IMR-90 (cell line): ENCODE results near the gene WNT3. TPM values are rescaled to one million over a fixed set of nuclear protein-coding genes. Genes with fewer than 3 reads are reported as not detected.

Source experiments
- ATAC-seq: fragments of 200-7000 bp; cut with Tn5 transposase; 2 replicates; pipeline ENCODE4 v1.9.1; 2020; ENCODE audit warnings: low read depth, mild to moderate bottlenecking, moderate library complexity
- BruUV-seq: library from RNA; stranded (reverse); fragments of 400-500 nt; replicated peaks from 2 replicates; lab custom pipeline; 2021; lab: Mats Ljungman, UMichigan
- CTCF ChIA-PET: fragments of 300-600 bp; formaldehyde crosslinking; extraction: SDS; loops from one replicate; lab custom pipeline; 2021; ENCODE audit warnings: antibody characterized with exemption; lab: Yijun Ruan, JAX
- POLR2A ChIA-PET: fragments of 300-600 bp; sonication (Branson Sonifier 250); formaldehyde crosslinking; loops from one replicate; lab custom pipeline; 2022; ENCODE audit warnings: antibody characterized with exemption; ENCODE audit not compliant: unreplicated experiment; lab: Charles Lee
- DNase-seq: peaks from one replicate; pipeline ENCODE4 v3.0.0; 2013
- H2AFZ ChIP-seq: replicated peaks from 2 replicates; pipeline ENCODE3; 2013; ENCODE audit warnings: low read length, mild to moderate bottlenecking; ENCODE audit not compliant: poor library complexity
- H2AK5ac ChIP-seq: 2 replicates; pipeline ENCODE4 v1.6.1; 2013; ENCODE audit warnings: low read depth, low read length, inconsistent platforms
- H2AK9ac ChIP-seq: replicated peaks from 2 replicates; pipeline ENCODE3; 2013; ENCODE audit warnings: mild to moderate bottlenecking, low read depth, low read length, moderate library complexity; ENCODE audit not compliant: poor library complexity
- H2BK120ac ChIP-seq: 2 replicates; pipeline ENCODE4 v1.6.1; 2013; ENCODE audit warnings: low read depth, low read length, inconsistent platforms
- H2BK15ac ChIP-seq: 3 replicates; pipeline ENCODE4 v1.6.1; 2013; ENCODE audit warnings: low read depth, low read length, inconsistent platforms
- H2BK20ac ChIP-seq: 2 replicates; pipeline ENCODE4 v1.6.1; 2013; ENCODE audit warnings: low read depth, mild to moderate bottlenecking, inconsistent platforms, low read length, moderate library complexity
- H2BK5ac ChIP-seq: 2 replicates; pipeline ENCODE4 v1.6.1; 2013; ENCODE audit warnings: mild to moderate bottlenecking, low read depth, low read length, inconsistent platforms; ENCODE audit not compliant: poor library complexity, severe bottlenecking
- H3K14ac ChIP-seq: replicated peaks from 2 replicates; pipeline ENCODE4 v1.6.1; 2013; ENCODE audit warnings: low read depth, low read length, inconsistent platforms
- H3K18ac ChIP-seq: 2 replicates; pipeline ENCODE4 v1.6.1; 2013; ENCODE audit warnings: low read depth, low read length, control low read depth
- H3K23ac ChIP-seq: 2 replicates; pipeline ENCODE4 v1.6.1; 2013; ENCODE audit warnings: low read depth, low read length, inconsistent platforms
- H3K27ac ChIP-seq: 2 replicates; pipeline ENCODE4 v1.5.1; 2013; ENCODE audit warnings: mild to moderate bottlenecking, control low read depth, low read length; ENCODE audit not compliant: insufficient read depth
- H3K27me3 ChIP-seq: 2 replicates; pipeline ENCODE4 v1.6.1; 2013; ENCODE audit warnings: low read length; ENCODE audit not compliant: control insufficient read depth, insufficient read depth
- H3K36me3 ChIP-seq: 2 replicates; pipeline ENCODE4 v1.6.1; 2013; ENCODE audit warnings: low read length, mixed read lengths; ENCODE audit not compliant: control insufficient read depth, insufficient read depth
- H3K4ac ChIP-seq: 2 replicates; pipeline ENCODE4 v1.6.1; 2013; ENCODE audit warnings: low read depth, low read length, inconsistent platforms
- H3K4me1 ChIP-seq: 2 replicates; pipeline ENCODE4 v1.6.1; 2013; ENCODE audit warnings: low read length, mixed read lengths; ENCODE audit not compliant: control insufficient read depth, insufficient read depth
- H3K4me2 ChIP-seq: 2 replicates; pipeline ENCODE4 v1.6.1; 2013; ENCODE audit warnings: low read depth, mild to moderate bottlenecking, control low read depth, low read length, moderate library complexity
- H3K4me3 ChIP-seq: 2 replicates; pipeline ENCODE4 v1.5.1; 2013; ENCODE audit warnings: low read depth, mild to moderate bottlenecking, control low read depth, low read length, moderate library complexity; ENCODE audit not compliant: insufficient read depth
- H3K56ac ChIP-seq: 2 replicates; pipeline ENCODE4 v1.6.1; 2013; ENCODE audit warnings: low read length, inconsistent platforms; ENCODE audit not compliant: insufficient read depth; ENCODE audit errors: extremely low read depth
- H3K79me1 ChIP-seq, 2 experiments: 2 replicates each; pipeline ENCODE4 v1.6.1; 2013; ENCODE audit warnings: low read length in 2 of 2, inconsistent platforms in 1 of 2, low read depth in 1 of 2
- H3K9ac ChIP-seq: 2 replicates; pipeline ENCODE4 v1.6.1; 2013; ENCODE audit warnings: low read depth, low read length, control low read depth
- H3K9me1 ChIP-seq: 2 replicates; pipeline ENCODE4 v1.6.1; 2013; ENCODE audit warnings: low read length, inconsistent platforms; ENCODE audit not compliant: insufficient read depth
- H3K9me3 ChIP-seq: 2 replicates; pipeline ENCODE4 v1.6.1; 2013; ENCODE audit warnings: low read length; ENCODE audit not compliant: control insufficient read depth, insufficient read depth
- H4K20me1 ChIP-seq: 2 replicates; pipeline ENCODE4 v1.6.1; 2013; ENCODE audit warnings: low read length, inconsistent platforms; ENCODE audit not compliant: insufficient read depth
- H4K5ac ChIP-seq: 2 replicates; pipeline ENCODE4 v1.6.1; 2013; ENCODE audit warnings: mild to moderate bottlenecking, low read depth, low read length, control low read depth
- H4K8ac ChIP-seq, 2 experiments: 2 replicates each; pipeline ENCODE4 v1.6.1; 2013; ENCODE audit warnings: low read depth in 2 of 2, low read length in 2 of 2, control low read depth in 1 of 2, inconsistent platforms in 1 of 2
- H4K91ac ChIP-seq: 2 replicates; pipeline ENCODE4 v1.6.1; 2013; ENCODE audit warnings: low read depth, low read length, inconsistent platforms; ENCODE audit not compliant: insufficient read depth
- BHLHE40 ChIP-seq: fragments of 150-350 bp; IDR thresholded peaks from 2 replicates; pipeline ENCODE4 v1.6.1; 2016; ENCODE audit warnings: mild to moderate bottlenecking, low read depth, low read length
- CEBPB ChIP-seq: IDR thresholded peaks from 2 replicates; pipeline ENCODE4 v1.6.1; 2012; ENCODE audit warnings: low read depth, low read length, improper control_type of control experiment
- CHD1 ChIP-seq: IDR thresholded peaks from 2 replicates; pipeline ENCODE4 v1.6.1; 2012; ENCODE audit warnings: low read depth, low read length, improper control_type of control experiment
- CTCF ChIP-seq: conservative IDR thresholded peaks from 2 replicates; pipeline ENCODE4 v1.5.1; 2012; ENCODE audit warnings: mild to moderate bottlenecking, low read depth, low read length, improper control_type of control experiment
- ELK1 ChIP-seq: fragments of 150-350 bp; IDR thresholded peaks from 2 replicates; pipeline ENCODE4 v1.6.1; 2016; ENCODE audit warnings: low read depth, mild to moderate bottlenecking, low read length, moderate library complexity, borderline replicate concordance
- FOS ChIP-seq: fragments of 150-350 bp; IDR thresholded peaks from 2 replicates; pipeline ENCODE4 v1.6.1; 2016; ENCODE audit warnings: low read depth, low read length
- MAFK ChIP-seq: IDR thresholded peaks from 2 replicates; pipeline ENCODE4 v1.6.1; 2012; ENCODE audit warnings: low read depth, low read length, improper control_type of control experiment
- MAZ ChIP-seq: IDR thresholded peaks from 2 replicates; pipeline ENCODE4 v1.6.1; 2012; ENCODE audit warnings: low read depth, mild to moderate bottlenecking, low read length, improper control_type of control experiment, moderate library complexity, borderline replicate concordance
- NFE2L2 ChIP-seq: fragments of 150-350 bp; IDR thresholded peaks from 2 replicates; pipeline ENCODE4 v1.6.1; 2016; ENCODE audit warnings: low read depth, mild to moderate bottlenecking, low read length
- POLR2A ChIP-seq: IDR thresholded peaks from 2 replicates; pipeline ENCODE4 v1.6.1; 2012; ENCODE audit warnings: mild to moderate bottlenecking, low read depth, low read length
- RAD21 ChIP-seq: IDR thresholded peaks from 2 replicates; pipeline ENCODE4 v1.6.1; 2012; ENCODE audit warnings: low read length, improper control_type of control experiment
- RCOR1 ChIP-seq: IDR thresholded peaks from 2 replicates; pipeline ENCODE4 v1.6.1; 2012; ENCODE audit warnings: mild to moderate bottlenecking, low read length, improper control_type of control experiment; ENCODE audit not compliant: insufficient replicate concordance
- RFX5 ChIP-seq: IDR thresholded peaks from 2 replicates; pipeline ENCODE4 v1.8.0; 2012; ENCODE audit warnings: low read depth, mild to moderate bottlenecking, low read length, moderate library complexity
- SMC3 ChIP-seq: fragments of 150-350 bp; IDR thresholded peaks from 2 replicates; pipeline ENCODE4 v1.6.1; 2016; ENCODE audit warnings: low read depth, mild to moderate bottlenecking, antibody characterized with exemption, low read length, moderate library complexity
- USF2 ChIP-seq: fragments of 150-350 bp; IDR thresholded peaks from 2 replicates; pipeline ENCODE4 v1.6.1; 2017; ENCODE audit warnings: mild to moderate bottlenecking, antibody characterized with exemption, low read length, low read depth
- WGBS, 2 experiments: methylation state at CpG; one replicate each; pipeline versions ENCODE4 v1.1.5 to v1.1.7; 2013; ENCODE audit warnings: missing lambda C conversion rate in 2 of 2; ENCODE audit not compliant: insufficient read length in 1 of 2; ENCODE audit errors: extremely low coverage in 2 of 2; 5-methylcytosine and 5-hydroxymethylcytosine counted together
- dilution Hi-C: fragments of 300-500 bp; cut with HindIII; formaldehyde crosslinking; loops from one replicate; pipeline ENCODE4 v1.14.3; 2018; ENCODE audit warnings: low sequenced_read_pairs; ENCODE audit not compliant: unreplicated experiment
- in situ Hi-C: fragments of 300-500 bp; cut with MboI; formaldehyde crosslinking; loops from 3 replicates; pipeline ENCODE4 v1.14.3; 2019; ENCODE audit warnings: low sequenced_read_pairs, inconsistent platforms, mixed read lengths
- intact Hi-C: fragments of 100-400 bp; cut with micrococcal nuclease; formaldehyde crosslinking; loops from 2 replicates; pipeline ENCODE4 v1.10.0; 2022
- polyA plus RNA-seq, 3 experiments: library from polyadenylated mRNA; depleted of rRNA; stranded (reverse); fragments of >200 nt; gene quantifications; 2 replicates each; pipeline ENCODE4 v1.2.3, GENCODE V29; 2012; ENCODE audit warnings: low replicate concordance in 1 of 3
- total RNA-seq: library from RNA; depleted of rRNA; stranded (reverse); fragments of >200 nt; gene quantifications from 2 replicates; pipeline ENCODE4 v1.2.3, GENCODE V29; 2012

Gene WNT3
- total and polyA plus RNA-seq, 2 of the 4 experiments (the other 2 are of a cell fraction), result 0.72 to 1.0 TPM

- Histone ChIP-seq H3K14ac (no peak overlapping the region), H3K4me2 (no peak overlapping the region), H4K5ac (no peak overlapping the region), H3K4me1 (no peaks in the 10 kb centered on the region), H2BK15ac (no peak overlapping the region), H2BK120ac (no peak overlapping the region), H3K56ac (no peak overlapping the region), H3K4ac (no peak overlapping the region), H3K36me3 (no peaks in the 10 kb centered on the region), H2AFZ (no peak overlapping the region), H2BK5ac (no peak overlapping the region), H3K18ac (no peak overlapping the region), H3K9me3 (peaks cover 2% of the 10 kb centered on the region; the same call in 1 of the 2 replicates), H3K27me3 (peaks cover 33% of the 10 kb centered on the region), H3K9me1 (no peaks in the 10 kb centered on the region), H4K20me1 (no peaks in the 10 kb centered on the region), H3K27ac (no peak overlapping the region), H3K79me1 (no peaks in the 10 kb centered on the region), H3K23ac (no peak overlapping the region), H2BK20ac (no peak overlapping the region), H2AK5ac (no peak overlapping the region), H3K4me3 (no peak overlapping the region), H3K9ac (no peak overlapping the region), H4K8ac (no peak overlapping the region), H2AK9ac (no peak overlapping the region), H4K91ac (no peak overlapping the region)
- dilution Hi-C loops, result no loop called here
- WGBS, 2 experiments, result 20% methylated on average over 2 of the region's 5 CpGs; no CpG with 5 or more reads in 1 of the 2 experiments
- intact Hi-C loops, result no loop called here
- no TSS peak for BruUV-seq
- ChIA-PET POLR2A (no interaction called here), CTCF (no interaction called here)
- DNase-seq (no peak), ATAC-seq (no peak)
- no peak for TF ChIP-seq RFX5
- no peak for TF ChIP-seq NFE2L2
- no peak for TF ChIP-seq ELK1
- TF ChIP-seq CTCF, result no peak
- no peak for TF ChIP-seq RAD21
- no peak for TF ChIP-seq MAZ
- TF ChIP-seq CEBPB, result no peak
- TF ChIP-seq MAFK, result no peak
- no peak for TF ChIP-seq POLR2A
- no peak for TF ChIP-seq RCOR1
- no peak for TF ChIP-seq FOS
- TF ChIP-seq SMC3, result no peak
- no peak for TF ChIP-seq BHLHE40
- no peak for TF ChIP-seq USF2
- TF ChIP-seq CHD1, result no peak
- in situ Hi-C loops, result no loop called here
Measured at GRCh38 chr17:46803544-46803943, 14.9 kb downstream of the WNT3 start.
